HepG2 (cell line): Measurements from ENCODE around the gene HPCAL1. TPM values are rescaled to one million over a fixed set of nuclear protein-coding genes. Genes with fewer than 3 reads are reported as not detected.
A peak's percentile ranks its signal among the peaks of the same experiment; 100 is the strongest.

Source experiments
- ATF1 ChIP-seq: IDR thresholded peaks from 2 replicates; pipeline ENCODE4 v1.6.1; 2016; ENCODE audit warnings: mild to moderate bottlenecking, control low read depth
- ATF7 ChIP-seq, 2 experiments: fragments of 450-650 bp in 1 of 2; sonication (generic) in 1 of 2; formaldehyde crosslinking in 1 of 2; IDR thresholded peaks; 2 replicates each; pipeline versions ENCODE4 v1.4.0 to v1.6.1; 2016 to 2020; ENCODE audit warnings: antibody characterized with exemption in 1 of 2, mild to moderate bottlenecking in 1 of 2, missing genetic modification reagents in 1 of 2
- LCORL ChIP-seq, 2 experiments: fragments of 450-650 bp in 1 of 2; sonication (generic) in 1 of 2; formaldehyde crosslinking in 1 of 2; IDR thresholded peaks; 2 replicates each; pipeline versions ENCODE4 v1.5.0 to v1.6.1; 2017 to 2020; ENCODE audit warnings: antibody characterized with exemption in 1 of 2, missing genetic modification reagents in 1 of 2
- MAFF ChIP-seq: IDR thresholded peaks from 2 replicates; pipeline ENCODE4 v1.6.1; 2011; ENCODE audit warnings: low read depth, low read length, improper control_type of control experiment
- RBFOX2 ChIP-seq: fragments of 200-400 bp; formaldehyde crosslinking; IDR thresholded peaks from 2 replicates; pipeline ENCODE4 v1.6.1; 2017; ENCODE audit warnings: low read depth, mild to moderate bottlenecking, low read length
- RXRB ChIP-seq: IDR thresholded peaks from 2 replicates; pipeline ENCODE4 v1.6.1; 2016; ENCODE audit warnings: borderline replicate concordance, missing genetic modification reagents, missing compliant biosample characterization
- SNRNP70 ChIP-seq: fragments of 200-400 bp; formaldehyde crosslinking; IDR thresholded peaks from 2 replicates; pipeline ENCODE4 v1.6.1; 2017; ENCODE audit warnings: mild to moderate bottlenecking, low read depth, low read length, moderate library complexity
- SP1 ChIP-seq, 2 experiments: fragments of 450-650 bp in 1 of 2; sonication (generic) in 1 of 2; formaldehyde crosslinking in 1 of 2; IDR thresholded peaks; 2 replicates each; pipeline versions ENCODE4 v1.4.0 to v1.6.1; 2016 to 2020; ENCODE audit warnings: missing genetic modification reagents in 1 of 2
- TBL1XR1 ChIP-seq: fragments of 150-350 bp; IDR thresholded peaks from 2 replicates; pipeline ENCODE4 v1.6.1; 2014; ENCODE audit warnings: borderline replicate concordance, low read length; ENCODE audit not compliant: partially characterized antibody
- TMF1 ChIP-seq: sonication (generic); formaldehyde crosslinking; IDR thresholded peaks from 2 replicates; pipeline ENCODE4 v1.8.1; 2022; ENCODE audit warnings: low read depth, missing genetic modification reagents
- ZFP36L1 ChIP-seq: sonication (generic); formaldehyde crosslinking; IDR thresholded peaks from 2 replicates; pipeline ENCODE4 v1.8.0; 2022; ENCODE audit warnings: mild to moderate bottlenecking, missing genetic modification reagents, moderate library complexity
- ZMAT3 ChIP-seq: sonication (generic); formaldehyde crosslinking; conservative IDR thresholded peaks from 2 replicates; pipeline ENCODE4 v1.7.0; 2021; ENCODE audit warnings: missing genetic modification reagents
- ZNF317 ChIP-seq: sonication (generic); formaldehyde crosslinking; IDR thresholded peaks from 2 replicates; pipeline ENCODE4 v1.5.0; 2020; ENCODE audit warnings: mild to moderate bottlenecking, missing genetic modification reagents
- ZNF33A ChIP-seq: sonication (generic); formaldehyde crosslinking; IDR thresholded peaks from 2 replicates; pipeline ENCODE4 v1.5.1; 2020; ENCODE audit warnings: missing genetic modification reagents, mild to moderate bottlenecking, moderate library complexity, borderline replicate concordance
- ZNF569 ChIP-seq: sonication (generic); formaldehyde crosslinking; IDR thresholded peaks from 2 replicates; pipeline ENCODE4 v1.5.0; 2020; ENCODE audit warnings: mild to moderate bottlenecking, missing genetic modification reagents, moderate library complexity, borderline replicate concordance
- ZNF678 ChIP-seq: sonication (generic); formaldehyde crosslinking; IDR thresholded peaks from 2 replicates; pipeline ENCODE4 v1.4.0; 2020; ENCODE audit warnings: mild to moderate bottlenecking, missing genetic modification reagents
- polyA plus RNA-seq, 8 experiments: library from polyadenylated mRNA; depleted of rRNA in 3 of 8; stranded (reverse) in 7 of 8; unstranded in 1 of 8; fragments of >200 nt; fragmentation: Illumina TruSeq in 4 of 8; extraction: Trizol in 4 of 8; gene quantifications; 2 replicates each; pipeline versions ENCODE4 v1.2.1 to v1.2.3, GENCODE V29; 2011 to 2016; ENCODE audit warnings: low read depth in 4 of 8, missing spikeins in 1 of 8, mixed read lengths in 1 of 8; ENCODE audit not compliant: insufficient read depth in 1 of 8
- total RNA-seq, 5 experiments: library from RNA; depleted of rRNA; stranded (reverse); fragments of >200 nt; fragmentation: Illumina TruSeq; extraction: Trizol; gene quantifications; 2 replicates each; pipeline ENCODE4 v1.2.3, GENCODE V29; 2016; ENCODE audit warnings: low read depth in 1 of 5
- TF ChIP-seq, protein P1 (sequence below): sonication (generic); formaldehyde crosslinking; IDR thresholded peaks from one replicate; pipeline ENCODE4 v1.5.1; 2020; ENCODE audit warnings: mild to moderate bottlenecking, missing genetic modification reagents; ENCODE audit errors: not compliant biosample characterization
- TF ChIP-seq, protein P2 (sequence below): sonication (generic); formaldehyde crosslinking; IDR thresholded peaks from 2 replicates; pipeline ENCODE4 v1.5.0; 2020; ENCODE audit warnings: mild to moderate bottlenecking, missing genetic modification reagents, moderate library complexity
- TF ChIP-seq, protein P3 (sequence below): sonication (generic); formaldehyde crosslinking; IDR thresholded peaks from 2 replicates; pipeline ENCODE4 v1.4.0; 2020; ENCODE audit warnings: missing genetic modification reagents

Gene HPCAL1
- total and polyA plus RNA-seq, 2 of the 13 experiments (the other 11 are each of a cell fraction or from before 2014, with no cell fraction given): 29.5 to 29.9 TPM

DNA sequence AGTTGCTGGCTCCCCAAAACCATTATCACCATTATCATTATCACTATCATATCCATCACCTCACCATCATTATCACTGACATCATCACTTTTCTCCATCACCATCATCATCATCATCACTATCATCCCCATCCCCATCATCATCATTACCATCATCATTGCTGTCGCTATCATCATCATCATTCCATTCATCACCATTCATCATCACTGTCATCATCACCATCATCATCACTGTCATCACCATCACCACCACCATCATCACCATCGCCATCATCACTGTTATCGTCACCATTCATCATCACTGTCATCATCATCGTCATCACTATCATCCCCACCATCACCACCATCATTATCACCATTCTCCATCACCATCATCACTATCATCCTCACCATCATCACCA lies 9.0 kb downstream of the HPCAL1 start (continued):
- TF ChIP-seq, protein P1, sequence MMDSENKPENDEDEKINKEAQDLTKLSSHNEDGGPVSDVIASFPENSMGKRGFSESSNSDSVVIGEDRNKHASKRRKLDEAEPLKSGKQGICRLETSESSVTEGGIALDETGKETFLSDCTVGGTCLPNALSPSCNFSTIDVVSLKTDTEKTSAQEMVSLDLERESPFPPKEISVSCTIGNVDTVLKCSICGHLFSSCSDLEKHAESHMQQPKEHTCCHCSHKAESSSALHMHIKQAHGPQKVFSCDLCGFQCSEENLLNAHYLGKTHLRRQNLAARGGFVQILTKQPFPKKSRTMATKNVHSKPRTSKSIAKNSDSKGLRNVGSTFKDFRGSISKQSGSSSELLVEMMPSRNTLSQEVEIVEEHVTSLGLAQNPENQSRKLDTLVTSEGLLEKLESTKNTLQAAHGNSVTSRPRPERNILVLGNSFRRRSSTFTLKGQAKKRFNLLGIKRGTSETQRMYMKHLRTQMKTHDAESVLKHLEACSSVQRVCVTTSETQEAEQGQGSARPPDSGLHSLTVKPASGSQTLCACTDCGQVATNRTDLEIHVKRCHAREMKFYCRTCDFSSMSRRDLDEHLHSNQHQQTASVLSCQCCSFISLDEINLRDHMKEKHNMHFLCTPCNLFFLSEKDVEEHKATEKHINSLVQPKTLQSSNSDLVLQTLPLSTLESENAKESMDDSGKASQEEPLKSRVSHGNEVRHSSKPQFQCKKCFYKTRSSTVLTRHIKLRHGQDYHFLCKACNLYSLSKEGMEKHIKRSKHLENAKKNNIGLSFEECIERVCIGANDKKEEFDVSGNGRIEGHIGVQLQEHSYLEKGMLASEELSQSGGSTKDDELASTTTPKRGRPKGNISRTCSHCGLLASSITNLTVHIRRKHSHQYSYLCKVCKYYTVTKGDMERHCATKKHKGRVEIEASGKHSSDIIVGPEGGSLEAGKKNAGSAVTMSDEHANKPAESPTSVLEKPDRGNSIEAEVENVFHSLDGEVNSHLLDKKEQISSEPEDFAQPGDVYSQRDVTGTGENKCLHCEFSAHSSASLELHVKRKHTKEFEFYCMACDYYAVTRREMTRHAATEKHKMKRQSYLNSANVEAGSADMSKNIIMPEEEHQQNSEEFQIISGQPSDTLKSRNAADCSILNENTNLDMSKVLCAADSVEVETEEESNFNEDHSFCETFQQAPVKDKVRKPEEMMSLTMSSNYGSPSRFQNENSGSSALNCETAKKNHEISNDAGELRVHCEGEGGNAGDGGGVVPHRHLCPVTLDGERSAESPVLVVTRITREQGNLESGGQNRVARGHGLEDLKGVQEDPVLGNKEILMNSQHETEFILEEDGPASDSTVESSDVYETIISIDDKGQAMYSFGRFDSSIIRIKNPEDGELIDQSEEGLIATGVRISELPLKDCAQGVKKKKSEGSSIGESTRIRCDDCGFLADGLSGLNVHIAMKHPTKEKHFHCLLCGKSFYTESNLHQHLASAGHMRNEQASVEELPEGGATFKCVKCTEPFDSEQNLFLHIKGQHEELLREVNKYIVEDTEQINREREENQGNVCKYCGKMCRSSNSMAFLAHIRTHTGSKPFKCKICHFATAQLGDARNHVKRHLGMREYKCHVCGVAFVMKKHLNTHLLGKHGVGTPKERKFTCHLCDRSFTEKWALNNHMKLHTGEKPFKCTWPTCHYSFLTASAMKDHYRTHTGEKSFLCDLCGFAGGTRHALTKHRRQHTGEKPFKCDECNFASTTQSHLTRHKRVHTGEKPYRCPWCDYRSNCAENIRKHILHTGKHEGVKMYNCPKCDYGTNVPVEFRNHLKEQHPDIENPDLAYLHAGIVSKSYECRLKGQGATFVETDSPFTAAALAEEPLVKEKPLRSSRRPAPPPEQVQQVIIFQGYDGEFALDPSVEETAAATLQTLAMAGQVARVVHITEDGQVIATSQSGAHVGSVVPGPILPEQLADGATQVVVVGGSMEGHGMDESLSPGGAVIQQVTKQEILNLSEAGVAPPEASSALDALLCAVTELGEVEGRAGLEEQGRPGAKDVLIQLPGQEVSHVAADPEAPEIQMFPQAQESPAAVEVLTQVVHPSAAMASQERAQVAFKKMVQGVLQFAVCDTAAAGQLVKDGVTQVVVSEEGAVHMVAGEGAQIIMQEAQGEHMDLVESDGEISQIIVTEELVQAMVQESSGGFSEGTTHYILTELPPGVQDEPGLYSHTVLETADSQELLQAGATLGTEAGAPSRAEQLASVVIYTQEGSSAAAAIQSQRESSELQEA: no peak
- TF ChIP-seq SP1 (IDR thresholded peaks at IDR 0.05) (peak; percentile 73), SP1 (CRISPR knock-in tag; IDR thresholded peaks at IDR 0.05) (no peak), ATF7 (IDR thresholded peaks at IDR 0.05) (peak; percentile 96), ATF7 (CRISPR knock-in tag; IDR thresholded peaks at IDR 0.05) (no peak), ZMAT3 (CRISPR knock-in tag) (no peak), ZFP36L1 (no peak), MAFF (peak; percentile 72), LCORL (IDR thresholded peaks at IDR 0.05) (peak; percentile 67; the same call in 1 of the 2 replicates), LCORL (CRISPR knock-in tag; IDR thresholded peaks at IDR 0.05) (no peak), TMF1 (no peak), ATF1 (no peak), RXRB (no peak), ZNF678 (CRISPR knock-in tag) (no peak), SNRNP70 (no peak), RBFOX2 (no peak), ZNF317 (CRISPR knock-in tag) (no peak), TBL1XR1 (no peak), ZNF33A (no peak), ZNF569 (CRISPR knock-in tag) (no peak)
- TF ChIP-seq, protein P2, sequence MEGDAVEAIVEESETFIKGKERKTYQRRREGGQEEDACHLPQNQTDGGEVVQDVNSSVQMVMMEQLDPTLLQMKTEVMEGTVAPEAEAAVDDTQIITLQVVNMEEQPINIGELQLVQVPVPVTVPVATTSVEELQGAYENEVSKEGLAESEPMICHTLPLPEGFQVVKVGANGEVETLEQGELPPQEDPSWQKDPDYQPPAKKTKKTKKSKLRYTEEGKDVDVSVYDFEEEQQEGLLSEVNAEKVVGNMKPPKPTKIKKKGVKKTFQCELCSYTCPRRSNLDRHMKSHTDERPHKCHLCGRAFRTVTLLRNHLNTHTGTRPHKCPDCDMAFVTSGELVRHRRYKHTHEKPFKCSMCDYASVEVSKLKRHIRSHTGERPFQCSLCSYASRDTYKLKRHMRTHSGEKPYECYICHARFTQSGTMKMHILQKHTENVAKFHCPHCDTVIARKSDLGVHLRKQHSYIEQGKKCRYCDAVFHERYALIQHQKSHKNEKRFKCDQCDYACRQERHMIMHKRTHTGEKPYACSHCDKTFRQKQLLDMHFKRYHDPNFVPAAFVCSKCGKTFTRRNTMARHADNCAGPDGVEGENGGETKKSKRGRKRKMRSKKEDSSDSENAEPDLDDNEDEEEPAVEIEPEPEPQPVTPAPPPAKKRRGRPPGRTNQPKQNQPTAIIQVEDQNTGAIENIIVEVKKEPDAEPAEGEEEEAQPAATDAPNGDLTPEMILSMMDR: no peak
- TF ChIP-seq, protein P3, sequence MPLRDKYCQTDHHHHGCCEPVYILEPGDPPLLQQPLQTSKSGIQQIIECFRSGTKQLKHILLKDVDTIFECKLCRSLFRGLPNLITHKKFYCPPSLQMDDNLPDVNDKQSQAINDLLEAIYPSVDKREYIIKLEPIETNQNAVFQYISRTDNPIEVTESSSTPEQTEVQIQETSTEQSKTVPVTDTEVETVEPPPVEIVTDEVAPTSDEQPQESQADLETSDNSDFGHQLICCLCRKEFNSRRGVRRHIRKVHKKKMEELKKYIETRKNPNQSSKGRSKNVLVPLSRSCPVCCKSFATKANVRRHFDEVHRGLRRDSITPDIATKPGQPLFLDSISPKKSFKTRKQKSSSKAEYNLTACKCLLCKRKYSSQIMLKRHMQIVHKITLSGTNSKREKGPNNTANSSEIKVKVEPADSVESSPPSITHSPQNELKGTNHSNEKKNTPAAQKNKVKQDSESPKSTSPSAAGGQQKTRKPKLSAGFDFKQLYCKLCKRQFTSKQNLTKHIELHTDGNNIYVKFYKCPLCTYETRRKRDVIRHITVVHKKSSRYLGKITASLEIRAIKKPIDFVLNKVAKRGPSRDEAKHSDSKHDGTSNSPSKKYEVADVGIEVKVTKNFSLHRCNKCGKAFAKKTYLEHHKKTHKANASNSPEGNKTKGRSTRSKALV (CRISPR knock-in tag): no peak
